GM12872 (cell line): ENCODE measurements around the gene ADK.

Experiments used
- TF ChIP-seq, protein P1 (sequence below): IDR thresholded peaks from 3 replicates; pipeline ENCODE4 v1.5.1; 2011; ENCODE audit warnings: low read depth, mild to moderate bottlenecking, low read length, moderate library complexity; ENCODE audit not compliant: insufficient read depth

The ADK gene

DNA sequence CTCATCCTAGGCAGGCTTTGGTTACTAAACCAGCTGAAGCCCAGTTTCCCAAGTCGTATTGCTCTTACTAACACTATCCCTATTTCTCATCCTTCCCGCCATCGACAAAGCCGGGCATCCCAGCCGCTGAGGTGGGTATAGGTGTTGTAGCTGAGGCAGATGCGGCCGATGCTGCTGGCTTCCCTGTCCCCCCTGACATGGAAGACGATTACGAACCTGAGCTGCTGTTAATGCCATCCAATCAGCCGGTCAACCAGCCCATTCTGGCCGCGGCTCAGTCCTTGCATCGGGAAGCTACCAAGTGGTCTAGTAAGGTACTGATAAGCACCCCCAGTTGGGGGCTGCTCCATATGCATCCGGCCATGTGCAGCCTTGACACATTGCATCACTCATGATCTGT, 39.2 kb upstream of the ADK start:
- TF ChIP-seq, protein P1, sequence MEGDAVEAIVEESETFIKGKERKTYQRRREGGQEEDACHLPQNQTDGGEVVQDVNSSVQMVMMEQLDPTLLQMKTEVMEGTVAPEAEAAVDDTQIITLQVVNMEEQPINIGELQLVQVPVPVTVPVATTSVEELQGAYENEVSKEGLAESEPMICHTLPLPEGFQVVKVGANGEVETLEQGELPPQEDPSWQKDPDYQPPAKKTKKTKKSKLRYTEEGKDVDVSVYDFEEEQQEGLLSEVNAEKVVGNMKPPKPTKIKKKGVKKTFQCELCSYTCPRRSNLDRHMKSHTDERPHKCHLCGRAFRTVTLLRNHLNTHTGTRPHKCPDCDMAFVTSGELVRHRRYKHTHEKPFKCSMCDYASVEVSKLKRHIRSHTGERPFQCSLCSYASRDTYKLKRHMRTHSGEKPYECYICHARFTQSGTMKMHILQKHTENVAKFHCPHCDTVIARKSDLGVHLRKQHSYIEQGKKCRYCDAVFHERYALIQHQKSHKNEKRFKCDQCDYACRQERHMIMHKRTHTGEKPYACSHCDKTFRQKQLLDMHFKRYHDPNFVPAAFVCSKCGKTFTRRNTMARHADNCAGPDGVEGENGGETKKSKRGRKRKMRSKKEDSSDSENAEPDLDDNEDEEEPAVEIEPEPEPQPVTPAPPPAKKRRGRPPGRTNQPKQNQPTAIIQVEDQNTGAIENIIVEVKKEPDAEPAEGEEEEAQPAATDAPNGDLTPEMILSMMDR: no peak

DNA sequence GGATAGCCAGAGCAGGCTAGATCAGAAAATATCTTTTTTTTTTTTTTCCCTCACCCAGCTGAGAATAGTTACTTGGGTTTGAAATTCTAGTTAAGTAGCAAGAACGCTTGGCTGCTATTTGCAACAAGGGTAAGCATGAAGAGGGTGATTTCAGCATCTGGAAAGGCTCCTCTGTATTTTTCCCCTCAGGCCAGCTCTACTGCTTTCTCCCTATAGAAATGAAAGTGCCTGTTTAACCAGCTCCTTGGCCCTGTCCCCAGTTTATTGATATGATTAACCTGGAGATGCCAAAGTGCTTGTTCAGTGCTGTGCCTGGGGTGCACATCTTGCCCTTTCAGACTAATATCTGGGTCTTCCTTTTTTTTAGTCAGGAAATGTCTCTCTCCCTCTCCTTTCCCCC, 37.5 kb upstream of the ADK start:
- TF ChIP-seq, protein P1: no peak

DNA sequence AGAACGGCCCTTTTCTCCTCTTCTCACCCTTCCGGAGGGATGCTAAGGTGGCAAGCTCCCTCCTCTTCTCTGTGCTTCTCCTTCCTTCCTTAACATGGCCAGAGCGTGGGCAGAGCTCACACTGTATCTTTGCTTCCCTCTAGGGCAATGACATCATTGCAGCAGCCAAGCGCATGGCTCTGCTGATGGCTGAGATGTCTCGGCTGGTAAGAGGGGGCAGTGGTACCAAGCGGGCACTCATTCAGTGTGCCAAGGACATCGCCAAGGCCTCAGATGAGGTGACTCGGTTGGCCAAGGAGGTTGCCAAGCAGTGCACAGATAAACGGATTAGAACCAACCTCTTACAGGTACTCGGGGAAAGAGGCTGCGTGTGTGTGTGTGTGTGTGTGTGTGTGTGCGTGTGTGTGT, 37.0 kb upstream of the ADK start:
- TF ChIP-seq, protein P1: no peak

DNA sequence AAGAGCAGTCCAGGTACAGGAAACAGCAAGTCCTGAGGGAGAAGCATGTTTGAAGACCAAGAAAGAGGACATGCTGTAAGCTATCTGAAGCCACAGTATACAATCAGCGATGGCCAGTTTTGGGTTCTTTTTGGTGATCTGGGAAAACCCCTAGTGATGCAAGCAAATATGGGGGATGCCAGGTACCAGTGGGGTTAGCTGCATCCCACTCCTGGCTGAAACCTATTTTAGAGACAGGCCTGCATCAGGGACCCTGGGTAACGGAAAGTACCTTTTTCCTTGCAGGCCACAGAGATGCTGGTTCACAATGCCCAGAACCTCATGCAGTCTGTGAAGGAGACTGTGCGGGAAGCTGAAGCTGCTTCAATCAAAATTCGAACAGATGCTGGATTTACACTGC, 33.3 kb upstream of the ADK start:
- TF ChIP-seq, protein P1: no peak

DNA sequence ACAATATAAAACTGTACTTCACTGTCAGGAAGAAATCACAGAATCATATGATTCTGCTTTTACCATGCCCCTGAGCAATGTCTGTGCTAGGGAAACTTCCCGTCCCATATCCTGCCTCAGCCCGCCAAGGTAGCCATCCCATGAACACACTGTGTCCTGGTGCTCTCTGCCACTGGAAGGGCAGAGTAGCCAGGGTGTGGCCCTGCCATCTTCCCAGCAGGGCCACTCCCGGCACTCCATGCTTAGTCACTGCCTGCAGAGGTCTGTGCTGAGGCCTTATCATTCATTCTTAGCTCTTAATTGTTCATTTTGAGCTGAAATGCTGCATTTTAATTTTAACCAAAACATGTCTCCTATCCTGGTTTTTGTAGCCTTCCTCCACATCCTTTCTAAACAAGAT, 32.2 kb upstream of the ADK start:
- TF ChIP-seq, protein P1: no peak

DNA sequence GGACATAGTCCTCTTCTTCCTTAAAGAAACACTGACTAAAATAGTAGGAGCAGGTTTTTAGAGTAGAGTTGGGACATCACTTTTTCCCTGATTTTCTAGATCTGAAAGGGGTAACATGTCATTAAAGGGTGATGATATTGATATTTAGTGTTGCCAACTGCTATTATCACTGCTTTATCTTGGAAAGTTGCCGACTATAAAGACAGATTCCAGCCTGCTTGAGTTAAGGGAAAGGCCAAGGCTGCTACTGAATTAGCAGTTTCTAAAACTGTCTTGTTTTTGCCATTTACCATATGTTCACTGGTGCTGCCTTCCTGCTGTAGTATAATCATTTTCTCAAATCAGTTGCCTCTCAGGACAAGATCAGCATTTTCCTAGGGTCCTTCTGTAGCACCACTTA, 30.1 kb upstream of the ADK start:
- TF ChIP-seq, protein P1: no peak

DNA sequence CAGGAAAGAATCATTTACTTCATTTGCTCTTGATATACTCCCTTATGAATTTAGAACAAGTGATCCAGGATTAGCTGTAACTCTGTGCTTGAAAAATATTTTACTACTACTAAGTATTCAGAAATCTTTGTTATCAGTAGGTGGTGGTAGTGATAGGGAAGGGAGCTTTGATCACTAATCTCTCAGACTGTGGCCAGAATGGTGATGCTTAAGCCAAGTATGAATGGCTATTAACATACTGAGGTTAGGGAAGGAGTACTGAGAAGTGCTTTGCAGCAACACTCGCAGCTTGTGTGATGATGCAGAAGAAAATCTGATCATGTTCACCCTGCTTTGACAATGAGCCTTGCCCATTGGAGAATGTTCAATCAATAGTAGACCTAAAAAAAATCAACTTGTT, 29.7 kb upstream of the ADK start:
- TF ChIP-seq, protein P1: no peak

DNA sequence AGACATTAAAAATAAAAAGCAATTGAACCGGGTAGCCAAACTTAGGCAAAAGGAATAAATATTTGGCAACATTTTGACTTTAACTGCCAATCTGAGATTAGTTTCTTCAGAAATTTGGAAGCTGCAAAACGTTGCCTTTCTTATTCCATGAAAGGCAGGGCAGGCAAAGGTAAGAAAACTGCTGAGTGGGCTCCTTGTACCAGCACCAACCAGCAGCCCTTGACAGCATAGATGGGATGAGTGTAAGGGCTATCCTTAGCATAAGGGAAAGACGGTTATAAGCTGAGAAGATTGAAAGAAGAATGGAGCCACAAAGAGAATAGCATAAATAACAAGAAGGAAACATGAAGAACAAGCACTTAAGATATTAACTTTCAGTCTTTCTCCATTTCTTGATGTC, 29.0 kb upstream of the ADK start:
- TF ChIP-seq, protein P1: no peak
